Neural cell (in vitro differentiated cells): ENCODE measurements around the gene PLAU.
"Not testable (repeated sequence)": the region's sequence is repeated elsewhere in the genome, so short reads cannot be mapped to it uniquely, and the experiment has no call there.

ENCODE experiments used
- CTCF ChIP-seq: fragments of 450-650 bp; IDR thresholded peaks from 2 replicates; pipeline ENCODE4 v1.5.1; 2014; ENCODE audit warnings: antibody characterized with exemption, mild to moderate bottlenecking, moderate library complexity; ENCODE audit not compliant: poor library complexity, severe bottlenecking
- EP300 ChIP-seq: fragments of 450-650 bp; conservative IDR thresholded peaks from 2 replicates; pipeline ENCODE4 v1.6.1; 2014; ENCODE audit warnings: antibody characterized with exemption, mild to moderate bottlenecking, moderate library complexity; ENCODE audit not compliant: poor library complexity, severe bottlenecking
- EZH2 ChIP-seq: fragments of 200-600, 300-800 bp; shearing (Covaris generic), sonication (generic); IDR thresholded peaks from 2 replicates; pipeline ENCODE4 v1.6.1; 2014; ENCODE audit warnings: antibody characterized with exemption, low read length, borderline replicate concordance, mild to moderate bottlenecking; ENCODE audit not compliant: insufficient read depth, poor library complexity, severe bottlenecking
- POLR2AphosphoS5 ChIP-seq: IDR thresholded peaks from 2 replicates; pipeline ENCODE4 v1.6.1; 2012
- SMC3 ChIP-seq: fragments of 450-650 bp; conservative IDR thresholded peaks from 2 replicates; pipeline ENCODE4 v1.6.1; 2014; ENCODE audit warnings: antibody characterized with exemption, mild to moderate bottlenecking, moderate library complexity; ENCODE audit not compliant: poor library complexity
- TAF1 ChIP-seq: IDR thresholded peaks from 2 replicates; pipeline ENCODE4 v1.6.1; 2012; ENCODE audit warnings: low read depth

GRCh38 chr10:73889416-73889815 lies 21.5 kb upstream of the PLAU start:
- TF ChIP-seq SMC3, EP300, TAF1, EZH2, POLR2AphosphoS5, CTCF: not testable (repeated sequence)
